Measurements from ENCODE around the gene ELOVL1. TPM values are rescaled to one million over a fixed set of nuclear protein-coding genes. Genes with fewer than 3 reads are reported as not detected.

ELOVL1 gene
- total RNA-seq, 2 experiments from 2014 or later, result 56.0 to 72.1 TPM

DNA sequence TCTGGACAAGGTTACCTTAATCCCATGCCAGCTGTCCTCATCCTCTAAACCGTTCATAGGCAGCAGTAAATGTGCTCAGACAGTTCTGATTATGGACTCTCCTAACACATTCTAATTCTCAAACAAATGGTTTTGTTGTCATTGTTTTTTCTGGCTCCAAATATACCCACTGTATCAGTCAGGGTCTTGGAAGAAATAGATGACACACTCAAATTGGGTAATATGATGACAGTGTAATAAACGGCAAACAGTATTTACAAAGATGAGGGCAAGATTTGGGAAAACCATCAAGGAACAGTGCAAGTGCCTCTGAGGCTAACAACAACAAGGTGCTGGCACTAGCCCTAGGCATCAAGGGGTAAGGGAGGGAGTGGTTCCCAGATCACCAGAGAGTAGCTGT lies 13.3 kb downstream of the ELOVL1 start:
- Mint-ChIP-seq H3K27me3 (no peaks in the 10 kb centered on the region), H3K4me3 (no peak overlapping the region), H3K27ac (no peak overlapping the region), H3K36me3 (ENCODE audit: low read depth) (peaks cover 10% of the 10 kb centered on the region), H3K9me3 (ENCODE audit: low read depth) (no peaks in the 10 kb centered on the region), H3K4me1 (peaks cover 11% of the 10 kb centered on the region)
- DNase-seq, result no peak
- ChIA-PET CTCF (interaction anchor here (1.1 kb wide), 1 partner anchor 34 kb away, joined by 3 read pairs; no protein-coding TSS in a partner anchor), POLR2A (no interaction called here)
- intact Hi-C loops (cut with DNase I, micrococcal nuclease), result no loop called here
- no peak for ATAC-seq

DNA sequence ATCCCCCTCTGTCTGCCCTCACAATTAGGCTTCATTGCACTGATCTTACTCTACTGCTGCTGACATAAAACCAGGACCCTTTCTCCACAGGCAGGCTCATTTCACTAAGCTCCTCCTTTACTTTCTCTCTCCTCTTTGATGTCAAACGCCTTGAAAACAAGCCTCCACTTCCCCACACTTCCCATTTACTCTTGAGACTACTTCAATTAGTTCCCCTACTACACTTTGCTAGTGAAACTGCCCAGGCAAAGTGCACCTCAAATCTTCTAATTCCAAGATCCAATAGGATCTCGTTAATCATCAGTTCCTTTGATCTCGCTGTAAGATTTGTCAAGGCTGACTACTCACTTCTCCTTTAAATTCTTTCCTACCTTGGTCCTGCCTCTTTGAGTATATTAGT lies 14.9 kb downstream of the ELOVL1 start:
- intact Hi-C loops (cut with DNase I, micrococcal nuclease), result no loop called here
- Mint-ChIP-seq H3K9me3 (ENCODE audit: low read depth) (no peaks in the 10 kb centered on the region), H3K4me1 (peaks cover 20% of the 10 kb centered on the region), H3K36me3 (ENCODE audit: low read depth) (peaks cover 6% of the 10 kb centered on the region), H3K27ac (no peak overlapping the region), H3K27me3 (no peaks in the 10 kb centered on the region), H3K4me3 (no peak overlapping the region)
- ChIA-PET CTCF (interaction anchor here (0.9 kb wide), 1 partner anchor 62 kb away, joined by 3 read pairs; no protein-coding TSS in a partner anchor), POLR2A (no interaction called here)
- DNase-seq (no peak), ATAC-seq (no peak)

DNA sequence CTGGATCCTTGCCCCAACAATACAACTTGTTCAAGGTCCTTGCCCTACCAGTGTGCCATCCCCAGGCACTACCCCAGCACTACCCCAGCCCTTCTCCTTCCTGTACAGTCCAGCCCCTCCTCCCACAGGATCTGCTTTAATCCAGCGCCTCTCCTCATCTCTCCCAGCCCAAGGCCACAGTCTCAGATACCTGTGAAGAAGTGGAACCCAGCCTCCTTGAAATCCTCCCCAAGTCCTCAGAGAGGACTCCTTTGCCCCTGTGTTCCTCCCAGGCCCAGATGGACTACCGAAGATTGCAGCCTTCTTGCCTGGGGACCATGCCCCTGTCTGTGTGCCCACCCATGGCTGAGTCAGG lies 15.5 kb downstream of the ELOVL1 start:
- intact Hi-C loops (cut with DNase I, micrococcal nuclease), result no loop called here
- DNase-seq (no peak), ATAC-seq (no peak)
- POLR2A ChIA-PET, result no interaction called here
- CTCF ChIA-PET, result no interaction called here
- no peaks in the 10 kb centered on the region for H3K9me3 Mint-ChIP-seq (ENCODE audit: low read depth)
- no peak overlapping the region for H3K27ac Mint-ChIP-seq
- H3K27me3 Mint-ChIP-seq, result no peaks in the 10 kb centered on the region
- peaks cover 18% of the 10 kb centered on the region for H3K4me1 Mint-ChIP-seq
- no peak overlapping the region for H3K4me3 Mint-ChIP-seq
- peaks cover 6% of the 10 kb centered on the region for H3K36me3 Mint-ChIP-seq (ENCODE audit: low read depth)

DNA sequence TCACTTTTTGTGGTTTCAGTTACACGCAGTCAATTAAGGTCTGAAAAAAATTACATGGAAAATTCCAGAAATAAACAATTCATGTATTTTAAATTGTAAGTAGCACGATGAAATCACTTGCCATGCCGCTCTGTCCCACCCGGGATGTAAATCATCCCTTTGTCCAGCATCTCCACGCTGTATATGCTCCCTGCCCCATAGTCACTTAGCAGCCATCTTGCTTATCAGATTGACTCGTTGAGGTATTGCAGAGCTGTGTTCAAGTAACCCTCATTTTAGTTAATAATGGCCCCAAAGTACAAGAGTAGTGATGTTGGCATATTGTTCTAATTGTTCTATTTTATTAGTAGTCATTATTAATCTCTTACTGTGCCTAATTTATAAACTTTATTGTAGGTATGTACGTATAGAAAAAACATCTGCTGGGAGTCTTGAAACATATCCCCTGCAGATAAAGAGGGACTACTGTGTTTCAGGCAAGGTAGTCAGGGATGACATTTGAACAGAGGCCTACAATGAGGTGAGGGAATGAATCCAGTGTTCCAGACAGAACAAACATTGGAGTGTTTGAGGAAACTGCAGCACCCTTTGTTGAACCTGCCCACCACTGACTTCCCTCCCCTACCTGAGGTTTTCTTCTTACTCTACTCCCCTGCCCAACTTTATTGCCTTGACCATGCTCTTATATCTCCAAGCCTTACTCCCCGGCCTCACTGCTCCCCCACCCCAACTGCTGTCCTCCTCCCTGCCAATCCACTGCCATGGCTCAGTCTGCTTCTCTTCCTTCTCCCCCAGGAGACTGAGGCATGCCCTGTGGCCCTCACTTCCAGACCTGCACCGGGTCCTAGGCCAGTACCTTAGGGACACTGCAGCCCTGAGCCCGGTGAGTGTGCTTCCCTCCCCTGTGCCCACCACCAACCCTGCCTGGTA lies 16.1 kb downstream of the ELOVL1 start:
- Mint-ChIP-seq H3K4me3 (no peak overlapping the region), H3K27me3 (no peaks in the 10 kb centered on the region), H3K9me3 (ENCODE audit: low read depth) (no peaks in the 10 kb centered on the region), H3K4me1 (peaks cover 16% of the 10 kb centered on the region), H3K36me3 (ENCODE audit: low read depth) (peaks cover 3% of the 10 kb centered on the region), H3K27ac (no peak overlapping the region)
- ChIA-PET POLR2A (no interaction called here), CTCF (no interaction called here)
- intact Hi-C loops (cut with DNase I, micrococcal nuclease), result no loop called here
- no peak for DNase-seq
- ATAC-seq, result no peak

DNA sequence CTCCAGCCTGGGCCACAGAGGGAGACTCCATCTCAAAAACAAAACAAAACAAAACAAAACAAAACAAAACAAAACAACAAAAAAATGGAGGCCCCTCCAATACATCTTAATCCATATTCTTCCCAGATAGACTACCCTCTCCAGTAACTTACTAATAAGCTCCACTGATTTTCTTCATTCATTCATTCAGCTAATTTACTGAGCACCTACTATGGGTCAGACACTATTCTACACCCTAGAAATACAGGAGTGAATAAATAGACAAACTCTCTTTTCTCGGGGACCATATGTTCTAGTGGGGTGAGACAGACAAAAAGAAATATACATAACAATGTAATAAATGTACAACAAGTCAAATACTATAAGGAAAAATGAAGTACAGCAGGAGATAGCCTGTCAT lies 16.8 kb downstream of the ELOVL1 start:
- POLR2A ChIA-PET, result no interaction called here
- Mint-ChIP-seq H3K9me3 (ENCODE audit: low read depth) (no peaks in the 10 kb centered on the region), H3K27ac (no peak overlapping the region), H3K27me3 (no peaks in the 10 kb centered on the region), H3K4me1 (peaks cover 16% of the 10 kb centered on the region), H3K36me3 (ENCODE audit: low read depth) (peaks cover 3% of the 10 kb centered on the region), H3K4me3 (no peak overlapping the region)
- intact Hi-C loops (cut with DNase I, micrococcal nuclease), result no loop called here
- DNase-seq (no peak), ATAC-seq (no peak)
- CTCF ChIA-PET, result no interaction called here

DNA sequence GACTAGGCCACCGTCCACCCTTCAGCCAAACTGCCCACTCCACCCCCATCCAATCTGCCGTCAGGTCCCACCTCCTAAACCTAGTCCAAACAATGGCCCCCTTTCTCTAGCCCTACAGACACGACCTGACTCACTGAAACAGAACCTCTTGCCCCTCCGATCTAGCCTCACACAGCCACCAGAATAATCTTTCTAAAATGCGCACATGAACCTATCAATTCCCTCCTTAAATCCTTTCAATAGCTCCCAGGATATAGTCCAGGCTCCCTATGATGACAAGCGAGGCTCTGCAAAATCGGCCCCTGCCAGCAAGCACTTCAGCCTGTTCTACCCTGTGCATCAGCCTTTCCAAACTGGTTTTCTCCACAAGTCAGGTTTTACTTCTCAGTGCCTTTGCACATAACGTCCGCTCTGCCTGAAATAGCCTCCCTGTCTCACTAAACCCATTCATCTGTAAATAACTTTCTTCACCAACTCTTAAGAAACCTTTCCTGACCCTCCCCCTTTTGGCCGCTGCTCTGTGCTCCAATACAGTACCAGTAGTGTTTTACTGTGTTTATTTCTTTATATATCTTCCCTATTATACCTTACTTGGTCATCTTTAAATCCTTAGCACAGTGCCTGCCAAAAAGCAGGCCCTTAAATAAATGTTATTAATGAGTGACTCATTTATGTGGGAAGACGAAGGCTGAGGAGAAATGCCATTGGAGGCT lies 18.1 kb downstream of the ELOVL1 start:
- peak overlapping the region; percentile 71 for H3K4me3 Mint-ChIP-seq
- peak overlapping the region; percentile 72 for H3K27ac Mint-ChIP-seq
- intact Hi-C loops (cut with DNase I, micrococcal nuclease), result loop anchor here (1.0 to 2.0 kb wide), 6 partner anchors 9 to 177 kb away; partner anchors contain the start of genes CDC20 (in 2 of the 2), CFAP57 (in 1 of the 2), EBNA1BP2 (in 1 of the 2) and ELOVL1 (in 1 of the 2)
- no peaks in the 10 kb centered on the region for H3K36me3 Mint-ChIP-seq (ENCODE audit: low read depth)
- ATAC-seq (no peak), DNase-seq (no peak)
- H3K4me1 Mint-ChIP-seq, result peaks cover 19% of the 10 kb centered on the region
- CTCF ChIA-PET, result no interaction called here
- no peaks in the 10 kb centered on the region for H3K27me3 Mint-ChIP-seq
- no peaks in the 10 kb centered on the region for H3K9me3 Mint-ChIP-seq (ENCODE audit: low read depth)
- POLR2A ChIA-PET, result no interaction called here

DNA sequence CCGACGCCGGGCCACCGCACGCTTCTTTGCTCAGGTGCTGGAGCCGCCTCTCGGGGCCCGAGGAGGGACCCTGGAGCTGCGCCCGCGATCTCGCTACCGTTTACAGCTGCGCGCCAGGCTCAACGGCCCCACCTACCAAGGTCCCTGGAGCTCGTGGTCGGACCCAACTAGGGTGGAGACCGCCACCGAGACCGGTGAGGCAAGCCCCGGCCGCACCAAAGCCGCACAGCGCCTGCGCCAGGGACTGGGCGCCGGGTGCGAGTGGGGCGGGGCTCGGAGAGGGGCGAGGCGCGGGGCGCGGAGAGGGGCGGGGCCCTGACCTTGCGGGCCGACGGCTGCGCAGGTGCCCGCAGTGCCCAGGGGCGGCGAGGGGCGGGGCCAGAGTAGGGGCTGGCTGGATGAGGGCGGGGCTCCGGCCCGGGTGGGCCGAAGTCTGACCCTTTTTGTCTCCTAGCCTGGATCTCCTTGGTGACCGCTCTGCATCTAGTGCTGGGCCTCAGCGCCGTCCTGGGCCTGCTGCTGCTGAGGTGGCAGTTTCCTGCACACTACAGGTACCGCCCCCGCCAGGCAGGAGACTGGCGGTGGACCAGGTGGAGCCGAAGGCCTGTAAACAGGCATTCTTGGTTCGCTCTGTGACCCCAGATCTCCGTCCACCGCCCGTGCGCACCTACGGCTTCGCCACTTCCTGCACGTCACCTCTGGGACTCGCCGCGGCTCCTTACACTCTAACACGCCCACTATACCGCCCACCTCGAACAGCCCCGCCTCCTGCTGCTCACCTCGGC lies 18.8 kb downstream of the ELOVL1 start:
- peak overlapping the region; percentile 71 for H3K4me3 Mint-ChIP-seq
- DNase-seq, result peak; percentile 89
- ChIA-PET CTCF (interaction anchor here (0.6 kb wide), 1 partner anchor 405 kb away, joined by 3 read pairs; no protein-coding TSS in a partner anchor), POLR2A (no interaction called here)
- peak overlapping the region; percentile 72 for H3K27ac Mint-ChIP-seq
- no peaks in the 10 kb centered on the region for H3K27me3 Mint-ChIP-seq
- intact Hi-C loops (cut with DNase I, micrococcal nuclease), result loop anchor here (1.0 to 2.0 kb wide), 6 partner anchors 9 to 177 kb away; partner anchors contain the start of genes CDC20 (in 2 of the 2), CFAP57 (in 1 of the 2), EBNA1BP2 (in 1 of the 2) and ELOVL1 (in 1 of the 2)
- no peaks in the 10 kb centered on the region for H3K9me3 Mint-ChIP-seq (ENCODE audit: low read depth)
- peaks cover 19% of the 10 kb centered on the region for H3K4me1 Mint-ChIP-seq
- peak; percentile 89 for ATAC-seq
- H3K36me3 Mint-ChIP-seq (ENCODE audit: low read depth), result no peaks in the 10 kb centered on the region

DNA sequence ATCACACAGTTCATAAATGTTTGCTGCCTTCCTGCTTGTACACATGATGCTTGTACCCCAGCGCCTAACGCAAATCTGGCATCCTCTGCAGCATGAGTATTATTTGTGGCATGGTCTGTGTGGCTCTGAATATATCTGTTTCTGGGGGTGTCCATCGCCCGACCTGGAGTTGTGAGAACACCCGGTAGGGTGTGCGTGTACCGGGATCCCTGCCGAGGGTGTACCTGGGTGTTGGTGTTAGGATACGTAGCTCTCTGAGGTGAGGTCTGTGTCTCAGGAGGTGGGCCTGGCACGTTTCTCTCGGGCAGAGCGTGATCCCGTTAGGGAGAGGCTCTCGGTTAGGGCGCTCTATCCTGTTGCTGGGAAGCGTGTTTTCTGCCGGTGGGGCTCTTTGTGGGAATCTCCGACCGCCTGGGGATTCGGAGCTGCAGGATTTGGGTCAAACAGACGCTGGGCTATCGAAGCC lies 19.4 kb downstream of the ELOVL1 start:
- Mint-ChIP-seq H3K9me3 (ENCODE audit: low read depth) (no peaks in the 10 kb centered on the region), H3K27me3 (no peaks in the 10 kb centered on the region), H3K27ac (peak overlapping the region; percentile 22), H3K4me1 (peaks cover 19% of the 10 kb centered on the region), H3K4me3 (peak overlapping the region; percentile 71), H3K36me3 (ENCODE audit: low read depth) (no peaks in the 10 kb centered on the region)
- ATAC-seq (no peak), DNase-seq (no peak)
- ChIA-PET POLR2A (no interaction called here), CTCF (interaction anchor here (0.6 kb wide), 1 partner anchor 404 kb away, joined by 3 read pairs; no protein-coding TSS in a partner anchor)
- intact Hi-C loops (cut with DNase I, micrococcal nuclease), result loop anchor here in 1 of 2 experiments (2.0 kb wide), 1 partner anchor 42 kb away; no protein-coding TSS in a partner anchor

DNA sequence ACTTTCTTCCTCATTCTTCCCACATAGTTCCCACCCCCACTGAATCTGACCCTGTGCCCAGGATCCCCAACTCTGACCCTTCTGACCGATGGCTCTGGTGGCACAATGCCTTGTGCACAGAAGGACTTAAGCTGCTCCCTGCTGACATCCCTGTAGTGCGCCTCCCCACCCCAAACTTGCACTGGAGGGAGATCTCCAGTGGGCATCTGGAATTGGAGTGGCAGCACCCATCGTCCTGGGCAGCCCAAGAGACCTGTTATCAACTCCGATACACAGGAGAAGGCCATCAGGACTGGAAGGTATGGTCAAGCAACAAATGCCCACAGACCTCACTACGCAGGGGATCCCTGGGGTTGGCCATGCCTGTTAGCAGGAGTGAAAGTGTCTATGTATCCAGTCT lies 21.2 kb downstream of the ELOVL1 start:
- Mint-ChIP-seq H3K27me3 (no peaks in the 10 kb centered on the region), H3K9me3 (ENCODE audit: low read depth) (no peaks in the 10 kb centered on the region), H3K4me3 (no peak overlapping the region), H3K27ac (no peak overlapping the region), H3K4me1 (peaks cover 19% of the 10 kb centered on the region), H3K36me3 (ENCODE audit: low read depth) (no peaks in the 10 kb centered on the region)
- intact Hi-C loops (cut with DNase I, micrococcal nuclease), result no loop called here
- DNase-seq (no peak), ATAC-seq (no peak)
- POLR2A ChIA-PET, result no interaction called here
- CTCF ChIA-PET, result interaction anchor here (1.0 kb wide), 2 partner anchors 23 to 26 kb away, joined by 3 to 5 read pairs; no protein-coding TSS in a partner anchor

DNA sequence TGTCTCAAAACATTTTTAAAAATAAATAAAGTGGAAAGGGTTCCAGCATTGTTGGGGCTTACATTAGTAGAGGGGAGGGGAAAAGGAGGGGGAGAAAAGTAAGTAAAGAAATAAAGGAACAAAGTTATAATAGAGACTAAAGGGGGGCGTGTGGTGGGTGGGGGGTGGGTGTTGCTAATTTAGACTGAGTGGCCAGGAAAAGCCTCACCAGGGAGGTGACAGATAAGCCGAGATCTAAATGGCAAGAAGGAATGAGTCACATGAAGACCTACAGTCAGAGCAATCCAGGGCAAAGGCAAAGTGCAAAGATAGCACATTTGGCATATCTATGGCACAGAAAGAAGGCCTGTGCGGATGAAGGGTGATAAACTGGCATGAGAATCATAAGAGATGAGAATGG lies 22.7 kb downstream of the ELOVL1 start:
- DNase-seq, result no peak
- CTCF ChIA-PET, result no interaction called here

DNA sequence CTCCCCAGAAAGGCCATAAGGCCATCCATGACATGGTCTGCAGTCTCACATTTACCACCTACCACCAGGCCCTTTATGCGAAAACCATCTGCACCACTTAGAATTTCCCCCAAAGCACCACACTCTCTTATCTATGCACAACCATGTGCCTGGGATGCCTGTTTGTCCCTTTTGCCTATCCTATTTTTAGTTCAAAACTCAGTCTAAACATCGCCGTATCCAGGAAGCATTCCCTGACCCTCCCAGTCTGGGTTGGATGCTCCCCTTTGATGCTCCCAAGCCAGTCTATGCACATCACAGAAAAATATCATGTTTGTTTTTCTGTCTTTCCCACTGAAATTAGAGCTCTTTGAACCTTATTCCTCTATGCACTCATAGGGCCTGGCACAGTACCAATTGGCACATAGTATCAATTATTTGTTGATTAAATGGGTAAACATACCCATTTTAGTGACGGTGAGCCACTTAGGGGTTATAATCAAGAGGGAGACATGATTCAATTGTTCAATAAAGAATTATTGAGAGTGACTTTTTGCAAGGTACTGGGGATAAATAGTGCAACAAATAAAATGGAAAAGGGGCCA lies 23.5 kb downstream of the ELOVL1 start:
- H3K4me3 Mint-ChIP-seq, result no peak overlapping the region
- peaks cover 12% of the 10 kb centered on the region for H3K4me1 Mint-ChIP-seq
- no peak overlapping the region for H3K27ac Mint-ChIP-seq
- no peaks in the 10 kb centered on the region for H3K36me3 Mint-ChIP-seq (ENCODE audit: low read depth)
- H3K9me3 Mint-ChIP-seq (ENCODE audit: low read depth), result no peaks in the 10 kb centered on the region
- intact Hi-C loops (cut with DNase I, micrococcal nuclease), result no loop called here
- H3K27me3 Mint-ChIP-seq, result no peaks in the 10 kb centered on the region
- no peak for ATAC-seq
- POLR2A ChIA-PET, result no interaction called here
- no peak for DNase-seq
- CTCF ChIA-PET, result interaction anchor here (0.6 to 1.6 kb wide), 2 partner anchors 13 to 145 kb away, joined by 4 read pairs; no protein-coding TSS in a partner anchor

More for the DNA sequence above, 22.7 kb downstream of the ELOVL1 start:
- Mint-ChIP-seq H3K4me1 (peaks cover 19% of the 10 kb centered on the region), H3K9me3 (ENCODE audit: low read depth) (no peaks in the 10 kb centered on the region), H3K4me3 (no peak overlapping the region), H3K27ac (no peak overlapping the region), H3K36me3 (ENCODE audit: low read depth) (no peaks in the 10 kb centered on the region), H3K27me3 (no peaks in the 10 kb centered on the region)
- POLR2A ChIA-PET, result no interaction called here
- ATAC-seq, result no peak
- intact Hi-C loops (cut with DNase I, micrococcal nuclease), result no loop called here
